PC-9 (cell line): ENCODE measurements around the gene SEC16B. TPM values are rescaled to one million over a fixed set of nuclear protein-coding genes. Genes with fewer than 3 reads are reported as not detected.

ENCODE experiments used
- BruUV-seq: library from RNA; stranded (reverse); fragments of 400-500 nt; replicated peaks from 2 replicates; lab custom pipeline; 2021; lab: Mats Ljungman, UMichigan
- CTCF ChIA-PET: fragments of 300-600 bp; sonication (Branson Sonifier 250); formaldehyde crosslinking; loops from one replicate; lab custom pipeline; 2022; ENCODE audit warnings: antibody characterized with exemption; lab: Charles Lee
- POLR2A ChIA-PET: fragments of 300-600 bp; sonication (Branson Sonifier 250); formaldehyde crosslinking; loops from one replicate; lab custom pipeline; 2022; ENCODE audit warnings: antibody characterized with exemption; ENCODE audit not compliant: unreplicated experiment; lab: Charles Lee
- DNase-seq, 2 experiments: peaks; one replicate each; pipeline versions ENCODE4 v3.0.0 to v3.0.0-alpha.2; 2015 to 2022; ENCODE audit warnings: mixed read lengths in 1 of 2
- H2AFZ ChIP-seq: fragments of 200-600 bp; sonication (generic); 2 replicates; pipeline ENCODE4 v1.8.1; 2017; ENCODE audit warnings: antibody characterized with exemption
- H3F3A ChIP-seq: fragments of 200-600 bp; sonication (generic); 2 replicates; pipeline ENCODE4 v1.8.1; 2017; ENCODE audit warnings: antibody characterized with exemption, mild to moderate bottlenecking, low read depth; ENCODE audit not compliant: insufficient read depth
- H3K27ac ChIP-seq: fragments of 200-600 bp; sonication (generic); 2 replicates; pipeline ENCODE4 v1.6.1; 2016; ENCODE audit warnings: mixed run types
- H3K27me3 ChIP-seq: fragments of 200-600 bp; sonication (generic); 2 replicates; pipeline ENCODE4 v1.6.1; 2016; ENCODE audit warnings: low read depth, mixed run types; ENCODE audit not compliant: insufficient read depth
- H3K36me3 ChIP-seq: fragments of 200-600 bp; sonication (generic); 2 replicates; pipeline ENCODE4 v1.6.1; 2016; ENCODE audit warnings: low read depth, mixed run types
- H3K4me1 ChIP-seq: fragments of 200-600 bp; sonication (generic); replicated peaks from 2 replicates; pipeline ENCODE4 v1.6.1; 2016; ENCODE audit warnings: mixed run types; ENCODE audit not compliant: insufficient read depth
- H3K4me2 ChIP-seq: fragments of 200-600 bp; sonication (generic); 2 replicates; pipeline ENCODE4 v1.6.1; 2017; ENCODE audit warnings: mixed run types
- H3K4me3 ChIP-seq: fragments of 200-600 bp; sonication (generic); 2 replicates; pipeline ENCODE4 v1.6.1; 2016; ENCODE audit warnings: mixed run types
- H3K79me2 ChIP-seq: fragments of 200-600 bp; sonication (generic); 2 replicates; pipeline ENCODE4 v1.6.1; 2017; ENCODE audit warnings: low read depth, mixed run types
- H3K9me2 ChIP-seq: fragments of 200-600 bp; sonication (generic); 2 replicates; pipeline ENCODE4 v1.8.1; 2017; ENCODE audit warnings: mild to moderate bottlenecking; ENCODE audit not compliant: insufficient read depth
- H3K9me3 ChIP-seq: fragments of 200-600 bp; sonication (generic); 2 replicates; pipeline ENCODE4 v1.8.1; 2016; ENCODE audit warnings: low read depth; ENCODE audit not compliant: insufficient read depth
- H4K20me1 ChIP-seq: fragments of 200-600 bp; sonication (generic); 2 replicates; pipeline ENCODE4 v1.8.1; 2017; ENCODE audit not compliant: insufficient read depth
- EZH2 ChIP-seq: fragments of 200-600 bp; sonication (generic); IDR thresholded peaks from 2 replicates; pipeline ENCODE4 v1.8.0; 2017; ENCODE audit warnings: antibody characterized with exemption, low read depth
- intact Hi-C: fragments of 100-400 bp; cut with micrococcal nuclease; formaldehyde crosslinking; loops from one replicate; pipeline ENCODE4 v1.10.0; 2022; ENCODE audit not compliant: unreplicated experiment
- total RNA-seq: library from RNA; stranded (reverse); gene quantifications from 2 replicates; pipeline ENCODE4 v1.2.3, GENCODE V29; 2021
- TF ChIP-seq, protein P1 (sequence below): fragments of 200-600 bp; sonication (generic); conservative IDR thresholded peaks from 2 replicates; pipeline ENCODE4 v1.6.1; 2017; ENCODE audit warnings: mixed run types, antibody characterized with exemption, mild to moderate bottlenecking, moderate library complexity

The SEC16B gene
- total RNA-seq, 1 experiment from 2014 or later = 2.0 TPM

GRCh38 chr1:177953549-177953948 lies 16.3 kb downstream of the SEC16B start:
- Histone ChIP-seq H3K36me3 (no peaks in the 10 kb centered on the region), H2AFZ (no peak overlapping the region), H3K4me2 (no peak overlapping the region), H3F3A (no peaks in the 10 kb centered on the region), H3K4me3 (no peak overlapping the region), H3K9me3 (no peaks in the 10 kb centered on the region), H3K79me2 (no peaks in the 10 kb centered on the region), H3K27me3 (no peaks in the 10 kb centered on the region), H3K4me1 (no peaks in the 10 kb centered on the region), H3K9me2 (no peaks in the 10 kb centered on the region), H4K20me1 (no peaks in the 10 kb centered on the region), H3K27ac (no peak overlapping the region)
- no peak for DNase-seq
- ChIA-PET CTCF (no interaction called here), POLR2A (no interaction called here)
- TF ChIP-seq, protein P1, sequence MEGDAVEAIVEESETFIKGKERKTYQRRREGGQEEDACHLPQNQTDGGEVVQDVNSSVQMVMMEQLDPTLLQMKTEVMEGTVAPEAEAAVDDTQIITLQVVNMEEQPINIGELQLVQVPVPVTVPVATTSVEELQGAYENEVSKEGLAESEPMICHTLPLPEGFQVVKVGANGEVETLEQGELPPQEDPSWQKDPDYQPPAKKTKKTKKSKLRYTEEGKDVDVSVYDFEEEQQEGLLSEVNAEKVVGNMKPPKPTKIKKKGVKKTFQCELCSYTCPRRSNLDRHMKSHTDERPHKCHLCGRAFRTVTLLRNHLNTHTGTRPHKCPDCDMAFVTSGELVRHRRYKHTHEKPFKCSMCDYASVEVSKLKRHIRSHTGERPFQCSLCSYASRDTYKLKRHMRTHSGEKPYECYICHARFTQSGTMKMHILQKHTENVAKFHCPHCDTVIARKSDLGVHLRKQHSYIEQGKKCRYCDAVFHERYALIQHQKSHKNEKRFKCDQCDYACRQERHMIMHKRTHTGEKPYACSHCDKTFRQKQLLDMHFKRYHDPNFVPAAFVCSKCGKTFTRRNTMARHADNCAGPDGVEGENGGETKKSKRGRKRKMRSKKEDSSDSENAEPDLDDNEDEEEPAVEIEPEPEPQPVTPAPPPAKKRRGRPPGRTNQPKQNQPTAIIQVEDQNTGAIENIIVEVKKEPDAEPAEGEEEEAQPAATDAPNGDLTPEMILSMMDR = no peak
- no peak for TF ChIP-seq EZH2
- intact Hi-C loops = no loop called here
- no TSS peak for BruUV-seq

DNA sequence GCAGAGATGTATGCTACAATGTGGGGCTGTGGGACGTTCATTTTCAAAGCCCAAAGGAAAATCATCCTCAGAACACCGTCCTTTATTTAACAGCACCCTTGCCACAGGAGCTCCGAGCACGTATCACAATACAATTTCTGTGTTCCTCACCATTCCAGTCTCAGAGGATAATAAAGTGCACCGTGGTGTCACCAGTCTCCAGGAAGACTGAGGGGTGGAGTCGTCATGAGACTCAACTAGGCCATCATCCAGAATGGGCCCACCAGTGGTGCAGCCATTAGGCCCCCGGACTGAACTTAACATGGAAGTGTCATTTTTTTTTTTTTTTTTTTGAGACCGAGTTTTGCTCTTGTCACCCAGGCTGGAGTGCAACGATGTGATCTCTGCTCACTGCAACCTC lies 17.2 kb downstream of the SEC16B start:
- Histone ChIP-seq H3K4me2 (no peak overlapping the region), H3K9me3 (no peaks in the 10 kb centered on the region), H3K36me3 (no peaks in the 10 kb centered on the region), H3K4me3 (no peak overlapping the region), H3K4me1 (no peaks in the 10 kb centered on the region), H4K20me1 (no peaks in the 10 kb centered on the region), H3K79me2 (no peaks in the 10 kb centered on the region), H3K27ac (no peak overlapping the region), H3K9me2 (no peaks in the 10 kb centered on the region), H3F3A (no peaks in the 10 kb centered on the region), H3K27me3 (no peaks in the 10 kb centered on the region), H2AFZ (no peak overlapping the region)
- TF ChIP-seq EZH2 = no peak
- TF ChIP-seq, protein P1 = no peak
- intact Hi-C loops = no loop called here
- BruUV-seq = no TSS peak
- no peak for DNase-seq
- ChIA-PET POLR2A (no interaction called here), CTCF (no interaction called here)

DNA sequence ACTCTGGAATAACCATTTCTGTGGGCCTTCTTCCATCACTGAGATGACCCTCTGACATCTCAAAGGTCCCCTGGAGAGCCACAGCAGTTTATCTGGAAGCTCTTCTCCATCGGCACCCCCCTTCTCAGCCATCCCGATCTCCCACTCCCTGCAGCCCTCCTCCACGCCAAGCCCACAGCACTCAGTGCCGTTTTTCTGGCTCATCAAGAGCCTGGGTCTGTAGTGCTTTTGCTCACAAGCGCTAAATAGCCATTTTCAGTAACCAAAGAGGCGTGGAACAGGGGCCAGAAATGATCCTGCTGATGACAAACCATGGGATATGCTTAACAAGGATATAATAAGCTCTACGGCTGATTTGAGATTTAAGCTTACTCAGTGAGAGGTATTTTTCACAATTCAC lies 17.6 kb downstream of the SEC16B start:
- intact Hi-C loops = no loop called here
- no peak overlapping the region for H3K4me2 ChIP-seq
- no peaks in the 10 kb centered on the region for H3K9me2 ChIP-seq
- H3K9me3 ChIP-seq = no peaks in the 10 kb centered on the region
- no peaks in the 10 kb centered on the region for H3K27me3 ChIP-seq
- DNase-seq = no peak
- H4K20me1 ChIP-seq = no peaks in the 10 kb centered on the region
- H3F3A ChIP-seq = no peaks in the 10 kb centered on the region
- TF ChIP-seq EZH2 = no peak
- TF ChIP-seq, protein P1 = no peak
- H3K4me1 ChIP-seq = no peaks in the 10 kb centered on the region
- H3K27ac ChIP-seq = no peak overlapping the region
- H3K36me3 ChIP-seq = no peaks in the 10 kb centered on the region
- no peaks in the 10 kb centered on the region for H3K79me2 ChIP-seq
- POLR2A ChIA-PET = no interaction called here
- no TSS peak for BruUV-seq
- CTCF ChIA-PET = no interaction called here
- no peak overlapping the region for H3K4me3 ChIP-seq
- no peak overlapping the region for H2AFZ ChIP-seq
